HG03196 (cell line): Measurements from ENCODE around the gene PIGP.
"Not testable (repeated sequence)": the region's sequence is repeated elsewhere in the genome, so short reads cannot be mapped to it uniquely, and the experiment has no call there.

Experiments
- ATAC-seq: cut with Tn5 transposase; IDR thresholded peaks from one replicate; pipeline ENCODE4 v1.9.1; 2021; ENCODE audit not compliant: unreplicated experiment

PIGP gene

GRCh38 chr21:37045149-37045548 lies 27.7 kb downstream of the PIGP start:
- no peak for ATAC-seq

- ATAC-seq, result no peak
These were observed 28.2 kb downstream of the PIGP start for GRCh38 chr21:37044643-37045042.

GRCh38 chr21:37043818-37044217 lies 29.1 kb downstream of the PIGP start:
- no peak for ATAC-seq

- no peak for ATAC-seq
These were observed 31.1 kb downstream of the PIGP start for GRCh38 chr21:37041706-37042271.

DNA sequence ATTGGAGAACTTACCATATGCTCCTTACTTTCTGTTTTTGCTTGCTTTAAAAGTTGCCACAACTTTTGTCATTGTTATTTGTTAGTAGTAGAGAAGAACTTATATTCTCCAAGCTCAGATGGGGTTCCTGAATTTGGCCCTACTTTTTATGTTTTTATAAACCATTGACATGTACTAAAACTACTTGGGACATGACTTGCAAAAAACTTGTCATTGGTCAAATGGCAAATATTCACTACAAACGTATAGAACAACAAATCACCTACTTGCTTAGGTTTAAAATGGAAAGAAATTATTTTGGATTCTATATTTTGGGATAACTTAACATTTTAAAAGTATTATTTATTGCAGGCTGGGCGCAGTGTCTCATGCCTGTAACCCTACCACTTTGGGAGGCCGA lies 32.7 kb downstream of the PIGP start:
- no peak for ATAC-seq

GRCh38 chr21:37039411-37040075 lies 33.3 kb downstream of the PIGP start:
- no peak for ATAC-seq

DNA sequence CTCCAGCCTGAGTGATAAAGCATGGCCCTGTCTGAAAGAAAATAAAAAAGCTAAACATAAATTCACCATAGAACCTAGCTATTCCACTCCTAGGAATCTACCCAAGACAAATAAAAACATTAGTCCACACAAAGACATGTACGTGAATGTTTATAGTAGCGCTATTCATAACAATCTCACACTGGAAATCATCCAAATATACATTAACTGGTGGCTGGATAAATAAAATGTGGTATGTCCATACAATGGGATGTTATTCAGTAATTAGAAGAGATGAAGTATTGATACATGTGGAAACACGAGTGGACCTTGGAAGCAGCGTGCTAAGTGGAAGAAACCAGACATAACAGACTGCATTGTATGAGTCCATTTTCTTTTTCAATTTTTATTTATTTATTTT lies 36.7 kb downstream of the PIGP start:
- ATAC-seq, result no peak

GRCh38 chr21:37034394-37034793 lies 38.5 kb downstream of the PIGP start:
- ATAC-seq, result not testable (repeated sequence)

DNA sequence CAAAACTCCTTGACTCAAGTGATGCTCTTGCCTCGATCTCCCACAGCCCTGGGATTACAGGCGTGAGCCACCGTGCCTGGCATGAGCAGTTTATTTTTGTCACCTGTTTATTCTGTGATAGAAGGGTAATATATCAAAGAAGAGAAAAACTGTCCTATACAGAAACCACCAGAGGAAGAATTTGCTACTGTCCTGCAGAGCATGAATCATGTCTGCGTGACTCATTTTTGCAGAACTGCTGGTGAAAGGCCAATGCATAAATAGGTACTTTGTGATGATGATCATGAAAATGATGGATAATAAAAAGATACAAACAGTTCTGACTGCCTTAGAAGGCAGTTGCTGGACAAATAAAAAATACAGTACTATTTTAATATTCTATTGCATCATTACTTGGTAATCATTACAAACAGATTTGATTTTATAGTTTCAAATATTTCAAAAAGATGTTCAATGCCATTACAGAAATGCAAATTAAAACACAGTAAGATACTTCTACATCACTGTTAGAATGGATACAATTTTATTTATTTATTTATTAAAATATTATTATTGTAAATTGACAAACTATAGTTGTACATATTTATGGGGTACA lies 39.9 kb downstream of the PIGP start:
- no peak for ATAC-seq

DNA sequence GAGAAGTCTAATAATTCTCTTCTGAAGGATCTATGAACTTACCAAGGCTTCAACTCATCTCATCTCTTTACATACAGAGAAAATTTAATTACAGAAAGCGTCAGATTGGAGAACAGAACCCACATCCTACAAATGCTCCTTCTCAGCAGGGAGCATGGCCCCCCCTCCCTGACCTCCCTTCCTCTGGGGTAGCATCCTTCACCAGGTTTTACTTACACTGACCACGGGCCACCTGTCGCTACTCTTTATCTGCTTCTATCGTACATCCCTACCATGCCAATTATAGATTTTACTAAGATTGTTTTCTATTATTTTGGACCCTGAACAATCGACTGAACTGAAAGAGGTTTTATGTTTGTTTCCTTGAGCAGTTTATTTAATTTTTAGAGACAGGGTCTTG lies 40.6 kb downstream of the PIGP start:
- no peak for ATAC-seq

GRCh38 chr21:37030864-37031263 lies 42.0 kb downstream of the PIGP start:
- ATAC-seq, result no peak

GRCh38 chr21:37028570-37028969 lies 44.3 kb downstream of the PIGP start:
- no peak for ATAC-seq

- ATAC-seq, result no peak
These were observed 46.4 kb downstream of the PIGP start for GRCh38 chr21:37026499-37026898.

GRCh38 chr21:37017951-37018679 lies 54.8 kb downstream of the PIGP start:
- ATAC-seq, result no peak
